ENCODE measurements around the gene TUSC2. TPM values are rescaled to one million over a fixed set of nuclear protein-coding genes. Genes with fewer than 3 reads are reported as not detected.

TUSC2 gene
- total and polyA plus RNA-seq, 2 of the 13 experiments (the other 11 are each of a cell fraction or from before 2014, with no cell fraction given): 36.7 to 39.1 TPM

DNA sequence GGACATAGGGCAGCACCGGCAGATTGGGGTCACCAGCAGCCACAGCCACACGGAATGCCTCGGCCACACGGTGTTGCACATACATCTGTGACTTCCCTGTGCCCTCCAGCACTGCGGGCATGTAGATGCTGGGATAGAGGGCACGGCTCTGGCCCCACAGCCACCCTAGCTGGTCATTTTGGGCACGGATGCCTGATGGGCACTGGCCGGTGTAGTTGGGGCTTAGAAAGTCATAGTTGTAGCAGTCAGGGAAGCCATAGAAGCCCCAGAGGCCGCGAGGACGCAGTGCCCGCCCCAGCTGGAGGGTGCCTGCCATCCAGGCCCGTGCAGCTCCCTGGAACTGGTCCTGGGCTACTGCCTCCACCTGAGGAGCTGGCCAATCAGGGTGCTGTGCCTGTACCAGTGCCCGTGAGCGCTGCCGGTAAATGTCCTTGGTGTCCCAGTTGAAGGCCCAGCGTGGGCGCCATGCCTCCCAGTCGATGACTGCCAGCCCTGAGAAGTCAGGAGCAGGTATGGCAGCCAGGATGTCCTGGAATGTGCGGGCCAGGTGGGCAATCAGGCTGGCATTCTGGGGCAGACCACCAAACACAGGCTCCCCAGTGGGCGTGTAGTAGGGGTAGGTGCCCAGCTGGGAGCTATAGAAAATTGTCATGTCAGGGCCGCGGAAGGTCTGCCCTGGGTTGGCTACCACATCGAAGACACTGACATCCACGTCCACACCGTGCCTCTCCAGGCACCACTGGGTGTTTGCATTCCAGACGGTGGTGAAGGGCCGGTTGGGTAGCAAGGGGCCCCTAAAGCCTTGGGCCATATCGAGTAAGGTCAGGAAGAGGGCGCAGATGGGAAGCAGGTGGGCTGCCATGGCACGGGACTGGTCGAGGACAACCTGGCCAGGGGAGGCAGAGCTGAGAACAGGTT, 25.7 kb downstream of the TUSC2 start (continued):
- TF ChIP-seq, protein P1, sequence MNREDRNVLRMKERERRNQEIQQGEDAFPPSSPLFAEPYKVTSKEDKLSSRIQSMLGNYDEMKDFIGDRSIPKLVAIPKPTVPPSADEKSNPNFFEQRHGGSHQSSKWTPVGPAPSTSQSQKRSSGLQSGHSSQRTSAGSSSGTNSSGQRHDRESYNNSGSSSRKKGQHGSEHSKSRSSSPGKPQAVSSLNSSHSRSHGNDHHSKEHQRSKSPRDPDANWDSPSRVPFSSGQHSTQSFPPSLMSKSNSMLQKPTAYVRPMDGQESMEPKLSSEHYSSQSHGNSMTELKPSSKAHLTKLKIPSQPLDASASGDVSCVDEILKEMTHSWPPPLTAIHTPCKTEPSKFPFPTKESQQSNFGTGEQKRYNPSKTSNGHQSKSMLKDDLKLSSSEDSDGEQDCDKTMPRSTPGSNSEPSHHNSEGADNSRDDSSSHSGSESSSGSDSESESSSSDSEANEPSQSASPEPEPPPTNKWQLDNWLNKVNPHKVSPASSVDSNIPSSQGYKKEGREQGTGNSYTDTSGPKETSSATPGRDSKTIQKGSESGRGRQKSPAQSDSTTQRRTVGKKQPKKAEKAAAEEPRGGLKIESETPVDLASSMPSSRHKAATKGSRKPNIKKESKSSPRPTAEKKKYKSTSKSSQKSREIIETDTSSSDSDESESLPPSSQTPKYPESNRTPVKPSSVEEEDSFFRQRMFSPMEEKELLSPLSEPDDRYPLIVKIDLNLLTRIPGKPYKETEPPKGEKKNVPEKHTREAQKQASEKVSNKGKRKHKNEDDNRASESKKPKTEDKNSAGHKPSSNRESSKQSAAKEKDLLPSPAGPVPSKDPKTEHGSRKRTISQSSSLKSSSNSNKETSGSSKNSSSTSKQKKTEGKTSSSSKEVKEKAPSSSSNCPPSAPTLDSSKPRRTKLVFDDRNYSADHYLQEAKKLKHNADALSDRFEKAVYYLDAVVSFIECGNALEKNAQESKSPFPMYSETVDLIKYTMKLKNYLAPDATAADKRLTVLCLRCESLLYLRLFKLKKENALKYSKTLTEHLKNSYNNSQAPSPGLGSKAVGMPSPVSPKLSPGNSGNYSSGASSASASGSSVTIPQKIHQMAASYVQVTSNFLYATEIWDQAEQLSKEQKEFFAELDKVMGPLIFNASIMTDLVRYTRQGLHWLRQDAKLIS (CRISPR knock-in tag; IDR thresholded peaks at IDR 0.05): no peak
- TF ChIP-seq RAD21 (CRISPR knock-in tag; IDR thresholded peaks at IDR 0.05): no peak
- TF ChIP-seq, protein P2, sequence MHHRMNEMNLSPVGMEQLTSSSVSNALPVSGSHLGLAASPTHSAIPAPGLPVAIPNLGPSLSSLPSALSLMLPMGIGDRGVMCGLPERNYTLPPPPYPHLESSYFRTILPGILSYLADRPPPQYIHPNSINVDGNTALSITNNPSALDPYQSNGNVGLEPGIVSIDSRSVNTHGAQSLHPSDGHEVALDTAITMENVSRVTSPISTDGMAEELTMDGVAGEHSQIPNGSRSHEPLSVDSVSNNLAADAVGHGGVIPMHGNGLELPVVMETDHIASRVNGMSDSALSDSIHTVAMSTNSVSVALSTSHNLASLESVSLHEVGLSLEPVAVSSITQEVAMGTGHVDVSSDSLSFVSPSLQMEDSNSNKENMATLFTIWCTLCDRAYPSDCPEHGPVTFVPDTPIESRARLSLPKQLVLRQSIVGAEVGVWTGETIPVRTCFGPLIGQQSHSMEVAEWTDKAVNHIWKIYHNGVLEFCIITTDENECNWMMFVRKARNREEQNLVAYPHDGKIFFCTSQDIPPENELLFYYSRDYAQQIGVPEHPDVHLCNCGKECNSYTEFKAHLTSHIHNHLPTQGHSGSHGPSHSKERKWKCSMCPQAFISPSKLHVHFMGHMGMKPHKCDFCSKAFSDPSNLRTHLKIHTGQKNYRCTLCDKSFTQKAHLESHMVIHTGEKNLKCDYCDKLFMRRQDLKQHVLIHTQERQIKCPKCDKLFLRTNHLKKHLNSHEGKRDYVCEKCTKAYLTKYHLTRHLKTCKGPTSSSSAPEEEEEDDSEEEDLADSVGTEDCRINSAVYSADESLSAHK (CRISPR knock-in tag; IDR thresholded peaks at IDR 0.05; ENCODE audit: borderline replicate concordance): no peak
- TF ChIP-seq CREB1 (IDR thresholded peaks at IDR 0.05): no peak
- TF ChIP-seq CREB1 (CRISPR knock-in tag; IDR thresholded peaks at IDR 0.05): no peak
- no peak; the same call in 1 of the 2 replicates for TF ChIP-seq EED (CRISPR knock-in tag; IDR thresholded peaks at IDR 0.05)
- TF ChIP-seq, protein P3, sequence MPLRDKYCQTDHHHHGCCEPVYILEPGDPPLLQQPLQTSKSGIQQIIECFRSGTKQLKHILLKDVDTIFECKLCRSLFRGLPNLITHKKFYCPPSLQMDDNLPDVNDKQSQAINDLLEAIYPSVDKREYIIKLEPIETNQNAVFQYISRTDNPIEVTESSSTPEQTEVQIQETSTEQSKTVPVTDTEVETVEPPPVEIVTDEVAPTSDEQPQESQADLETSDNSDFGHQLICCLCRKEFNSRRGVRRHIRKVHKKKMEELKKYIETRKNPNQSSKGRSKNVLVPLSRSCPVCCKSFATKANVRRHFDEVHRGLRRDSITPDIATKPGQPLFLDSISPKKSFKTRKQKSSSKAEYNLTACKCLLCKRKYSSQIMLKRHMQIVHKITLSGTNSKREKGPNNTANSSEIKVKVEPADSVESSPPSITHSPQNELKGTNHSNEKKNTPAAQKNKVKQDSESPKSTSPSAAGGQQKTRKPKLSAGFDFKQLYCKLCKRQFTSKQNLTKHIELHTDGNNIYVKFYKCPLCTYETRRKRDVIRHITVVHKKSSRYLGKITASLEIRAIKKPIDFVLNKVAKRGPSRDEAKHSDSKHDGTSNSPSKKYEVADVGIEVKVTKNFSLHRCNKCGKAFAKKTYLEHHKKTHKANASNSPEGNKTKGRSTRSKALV (CRISPR knock-in tag; IDR thresholded peaks at IDR 0.05): no peak
- no peak for TF ChIP-seq BRCA1 (CRISPR knock-in tag; IDR thresholded peaks at IDR 0.05)
- TF ChIP-seq SATB2 (CRISPR knock-in tag; IDR thresholded peaks at IDR 0.05): no peak
- TF ChIP-seq MEIS2 (CRISPR knock-in tag; IDR thresholded peaks at IDR 0.05): no peak
- no peak for TF ChIP-seq ZNF34 (CRISPR knock-in tag; IDR thresholded peaks at IDR 0.05; ENCODE audit: borderline replicate concordance)
- TF ChIP-seq, protein P4, sequence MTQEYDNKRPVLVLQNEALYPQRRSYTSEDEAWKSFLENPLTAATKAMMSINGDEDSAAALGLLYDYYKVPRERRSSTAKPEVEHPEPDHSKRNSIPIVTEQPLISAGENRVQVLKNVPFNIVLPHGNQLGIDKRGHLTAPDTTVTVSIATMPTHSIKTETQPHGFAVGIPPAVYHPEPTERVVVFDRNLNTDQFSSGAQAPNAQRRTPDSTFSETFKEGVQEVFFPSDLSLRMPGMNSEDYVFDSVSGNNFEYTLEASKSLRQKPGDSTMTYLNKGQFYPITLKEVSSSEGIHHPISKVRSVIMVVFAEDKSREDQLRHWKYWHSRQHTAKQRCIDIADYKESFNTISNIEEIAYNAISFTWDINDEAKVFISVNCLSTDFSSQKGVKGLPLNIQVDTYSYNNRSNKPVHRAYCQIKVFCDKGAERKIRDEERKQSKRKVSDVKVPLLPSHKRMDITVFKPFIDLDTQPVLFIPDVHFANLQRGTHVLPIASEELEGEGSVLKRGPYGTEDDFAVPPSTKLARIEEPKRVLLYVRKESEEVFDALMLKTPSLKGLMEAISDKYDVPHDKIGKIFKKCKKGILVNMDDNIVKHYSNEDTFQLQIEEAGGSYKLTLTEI (CRISPR knock-in tag; conservative IDR thresholded peaks at IDR 0.05): no peak
- TF ChIP-seq TAF15 (IDR thresholded peaks at IDR 0.05; ENCODE audit: low read depth, low read length, poor library complexity, severe bottlenecking): no peak
- TF ChIP-seq NFKB2 (CRISPR knock-in tag; IDR thresholded peaks at IDR 0.05; ENCODE audit: borderline replicate concordance): no peak
- TF ChIP-seq, protein P5, sequence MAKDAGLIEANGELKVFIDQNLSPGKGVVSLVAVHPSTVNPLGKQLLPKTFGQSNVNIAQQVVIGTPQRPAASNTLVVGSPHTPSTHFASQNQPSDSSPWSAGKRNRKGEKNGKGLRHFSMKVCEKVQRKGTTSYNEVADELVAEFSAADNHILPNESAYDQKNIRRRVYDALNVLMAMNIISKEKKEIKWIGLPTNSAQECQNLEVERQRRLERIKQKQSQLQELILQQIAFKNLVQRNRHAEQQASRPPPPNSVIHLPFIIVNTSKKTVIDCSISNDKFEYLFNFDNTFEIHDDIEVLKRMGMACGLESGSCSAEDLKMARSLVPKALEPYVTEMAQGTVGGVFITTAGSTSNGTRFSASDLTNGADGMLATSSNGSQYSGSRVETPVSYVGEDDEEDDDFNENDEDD (CRISPR knock-in tag; IDR thresholded peaks at IDR 0.05; ENCODE audit: borderline replicate concordance): no peak
- TF ChIP-seq MAF1 (CRISPR knock-in tag; IDR thresholded peaks at IDR 0.05; ENCODE audit: borderline replicate concordance): no peak
- no peak; the same call in 1 of the 2 replicates for TF ChIP-seq ZBTB42 (CRISPR knock-in tag; IDR thresholded peaks at IDR 0.05)

Measured in HepG2 (cell line).